ENCODE data around the gene CMC2.
A peak's percentile ranks its signal among the peaks of the same experiment; 100 is the strongest.

Gene CMC2

DNA sequence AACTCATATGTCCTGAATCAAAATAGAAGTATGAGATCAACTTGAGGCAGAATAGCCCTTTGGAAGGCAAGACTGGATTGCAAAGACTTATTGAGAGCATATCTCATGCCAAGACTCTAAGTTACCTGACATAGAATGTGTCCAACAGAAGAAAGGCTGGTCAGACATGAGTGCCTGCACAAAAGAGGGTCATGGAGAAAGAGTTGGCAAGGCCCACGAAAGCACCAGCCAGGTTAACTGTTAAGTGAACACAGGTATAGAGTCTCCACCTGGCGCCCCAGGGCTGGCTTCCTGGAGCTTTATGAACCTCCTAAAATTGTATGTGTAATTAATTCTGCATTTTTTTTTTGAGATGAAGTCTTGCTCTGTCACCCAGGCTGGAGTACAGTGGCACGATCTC, 71.0 kb downstream of the CMC2 start:
- no peak overlapping the region for H3K4me3 ChIP-seq (ENCODE audit: low read depth, low read length)
- no peaks in the 10 kb centered on the region for H3K9me3 ChIP-seq (ENCODE audit: severe bottlenecking)
- DNase-seq, result no peak
- no peaks in the 10 kb centered on the region for H3K27me3 ChIP-seq (ENCODE audit: insufficient read depth, low read depth, severe bottlenecking)
- H3K27ac ChIP-seq, result no peak overlapping the region
- no peak for TF ChIP-seq CTCF (IDR thresholded peaks at IDR 0.05; ENCODE audit: low read depth, low read length)
- no peaks in the 10 kb centered on the region for H3K36me3 ChIP-seq

DNA sequence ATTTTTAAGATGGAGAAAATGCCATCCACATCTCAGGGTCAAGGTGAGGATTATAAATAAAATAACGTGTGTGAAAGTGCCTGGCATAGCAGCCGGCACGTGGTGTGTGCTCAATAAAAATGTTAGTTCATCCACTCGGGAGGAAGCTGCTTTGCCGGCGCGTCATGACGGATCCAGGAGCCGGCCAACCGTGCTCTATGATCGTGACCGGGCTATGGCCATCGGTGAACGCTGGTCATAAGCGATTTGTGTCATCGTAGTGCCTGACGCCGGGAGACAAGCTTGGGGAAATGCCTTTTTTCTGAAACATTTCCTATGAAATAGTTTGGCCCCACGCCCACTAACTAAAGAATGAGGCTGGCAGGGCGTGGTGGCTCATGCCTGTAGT, 74.0 kb downstream of the CMC2 start:
- no peak for DNase-seq
- no peaks in the 10 kb centered on the region for H3K9me3 ChIP-seq (ENCODE audit: severe bottlenecking)
- H3K36me3 ChIP-seq, result no peaks in the 10 kb centered on the region
- H3K4me3 ChIP-seq (ENCODE audit: low read depth, low read length), result no peak overlapping the region; the same call in 1 of the 2 replicates
- H3K27me3 ChIP-seq (ENCODE audit: insufficient read depth, low read depth, severe bottlenecking), result no peaks in the 10 kb centered on the region
- TF ChIP-seq CTCF (IDR thresholded peaks at IDR 0.05; ENCODE audit: low read depth, low read length), result no peak
- H3K27ac ChIP-seq, result no peak overlapping the region

DNA sequence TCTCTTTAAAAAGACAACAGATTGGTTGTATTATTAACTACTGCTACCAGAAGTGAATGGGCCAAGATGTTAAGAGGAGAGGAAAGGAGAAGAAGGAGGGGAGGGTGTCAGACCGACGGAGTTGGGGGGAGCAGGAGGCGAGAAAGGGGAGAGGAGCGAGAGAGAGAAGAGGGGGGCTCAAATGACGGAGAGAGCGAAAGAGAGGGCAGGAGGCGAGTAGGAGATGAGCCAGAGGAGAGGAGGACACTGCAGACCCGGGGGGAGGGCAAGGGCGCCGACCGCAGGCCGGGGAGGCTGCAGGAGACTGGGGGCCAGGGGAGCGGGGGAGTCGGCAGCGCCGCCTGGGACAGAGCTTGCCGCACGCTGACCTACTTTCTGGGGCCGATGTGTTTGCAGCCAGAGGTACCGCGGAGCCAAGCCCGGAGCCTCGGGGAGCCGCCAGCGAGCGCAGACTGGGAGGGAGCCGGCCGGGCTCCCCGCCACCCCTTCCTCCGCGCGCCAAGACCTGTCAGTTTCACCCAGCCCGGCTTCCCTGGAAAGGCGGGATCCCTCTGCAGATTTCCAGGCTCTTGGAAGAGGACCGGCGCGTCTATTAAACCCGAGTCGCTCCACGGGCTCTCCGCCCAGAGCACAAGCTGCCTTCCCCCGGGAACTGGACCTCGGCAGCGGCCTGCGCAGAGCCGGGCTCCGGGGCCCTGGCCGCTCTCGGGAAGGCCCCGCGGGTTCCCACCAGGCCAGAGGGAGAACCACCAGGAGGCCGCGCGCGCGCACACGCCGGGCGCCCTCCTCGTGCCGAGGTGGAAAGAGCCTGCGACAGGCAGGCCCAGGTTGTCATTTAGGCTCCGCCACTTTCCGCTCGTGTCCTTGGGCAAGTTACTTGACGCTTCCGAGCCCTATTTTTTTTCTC, 74.6 kb downstream of the CMC2 start:
- Histone ChIP-seq H3K4me3 (ENCODE audit: low read depth, low read length) (peak overlapping the region; percentile 50), H3K36me3 (no peaks in the 10 kb centered on the region), H3K27me3 (ENCODE audit: insufficient read depth, low read depth, severe bottlenecking) (no peaks in the 10 kb centered on the region), H3K27ac (peak overlapping the region; percentile 24; the same call in 1 of the 2 replicates), H3K9me3 (ENCODE audit: severe bottlenecking) (no peaks in the 10 kb centered on the region)
- peak; percentile 48 for DNase-seq
- TF ChIP-seq CTCF (IDR thresholded peaks at IDR 0.05; ENCODE audit: low read depth, low read length), result no peak

DNA sequence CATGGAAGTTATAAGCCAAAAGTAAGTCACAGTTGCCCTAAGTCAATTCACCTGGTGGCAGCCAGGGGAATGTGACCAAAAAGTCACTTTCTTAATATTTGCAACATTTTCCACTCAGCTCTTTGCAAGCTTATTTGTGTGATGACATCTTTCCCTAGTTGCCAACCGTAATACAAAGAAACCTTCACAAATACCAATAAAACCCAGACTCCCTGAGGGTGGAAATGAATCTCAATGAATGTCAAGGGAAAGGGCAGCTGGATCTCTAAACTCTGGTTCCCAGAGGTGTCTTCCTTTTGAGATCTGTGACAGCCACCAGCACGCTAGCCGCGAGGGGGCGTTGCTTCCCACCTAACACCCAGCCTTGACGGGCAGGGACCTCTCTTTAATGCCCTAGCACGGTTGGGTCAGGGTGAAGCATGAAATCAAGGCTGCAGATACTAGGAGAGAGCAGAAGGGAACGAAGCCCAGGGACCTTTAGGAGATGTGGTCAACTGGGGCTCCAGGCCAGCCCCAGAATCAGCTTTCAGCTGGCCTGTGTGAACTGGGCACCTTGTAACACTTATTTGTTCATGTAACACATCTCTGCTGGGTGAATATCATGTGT, 82.2 kb downstream of the CMC2 start:
- Histone ChIP-seq H3K36me3 (no peaks in the 10 kb centered on the region), H3K27ac (no peak overlapping the region), H3K27me3 (ENCODE audit: insufficient read depth, low read depth, severe bottlenecking) (no peaks in the 10 kb centered on the region), H3K4me3 (ENCODE audit: low read depth, low read length) (no peak overlapping the region), H3K9me3 (ENCODE audit: severe bottlenecking) (no peaks in the 10 kb centered on the region)
- TF ChIP-seq CTCF (IDR thresholded peaks at IDR 0.05; ENCODE audit: low read depth, low read length), result peak; percentile 71
- DNase-seq, result peak; percentile 42

- Histone ChIP-seq H3K36me3 (no peaks in the 10 kb centered on the region), H3K27me3 (ENCODE audit: insufficient read depth, low read depth, severe bottlenecking) (no peaks in the 10 kb centered on the region), H3K4me3 (ENCODE audit: low read depth, low read length) (no peak overlapping the region), H3K9me3 (ENCODE audit: severe bottlenecking) (no peaks in the 10 kb centered on the region), H3K27ac (no peak overlapping the region)
- DNase-seq, result no peak
- TF ChIP-seq CTCF (IDR thresholded peaks at IDR 0.05; ENCODE audit: low read depth, low read length), result no peak
Measured at GRCh38 chr16:80923356-80923755, 83.3 kb downstream of the CMC2 start.

Measured in WERI-Rb-1 (cell line).